Kidney (tissue), 14 donors: ENCODE data around the gene CCDC107. TPM values are rescaled to one million over a fixed set of nuclear protein-coding genes. Genes with fewer than 3 reads are reported as not detected.

Experiments
- DNase-seq, 5 donors: peaks; one replicate each; pipeline ENCODE4 v3.0.0-alpha.2; 2013 to 2020
- FAIRE-seq: peaks from 2 replicates; lab custom pipeline; 2012; peaks lifted over from hg19 to GRCh38; lab: Jason Lieb, UNC
- H3K27ac ChIP-seq, 2 donors: one replicate each; pipeline ENCODE4 v1.7.0; 2013; ENCODE audit warnings: low read depth in 2 of 2, low read length in 2 of 2, inconsistent platforms in 1 of 2
- H3K27me3 ChIP-seq: one replicate; pipeline ENCODE4 v1.7.1; 2013; ENCODE audit warnings: low read length, inconsistent platforms; ENCODE audit not compliant: control insufficient read depth, insufficient read depth
- H3K36me3 ChIP-seq, 3 donors: one replicate each; pipeline versions ENCODE4 v1.7.0 to v1.7.1; 2013; ENCODE audit warnings: low read length in 3 of 3, control low read depth in 1 of 3, inconsistent platforms in 1 of 3; ENCODE audit not compliant: insufficient read depth in 3 of 3, control insufficient read depth in 2 of 3
- H3K4me1 ChIP-seq, 3 donors: one replicate each; pipeline versions ENCODE4 v1.7.0 to v1.7.1; 2013; ENCODE audit warnings: low read length in 3 of 3, inconsistent platforms in 1 of 3, low read depth in 1 of 3; ENCODE audit not compliant: control insufficient read depth in 2 of 3, insufficient read depth in 2 of 3
- H3K4me3 ChIP-seq, 3 donors: one replicate each; pipeline versions ENCODE4 v1.7.0 to v1.8.1; 2013; ENCODE audit warnings: low read length in 3 of 3, control low read depth in 1 of 3, inconsistent platforms in 1 of 3
- H3K9ac ChIP-seq, 3 donors: one replicate each; pipeline versions ENCODE4 v1.7.0 to v1.7.1; 2013; ENCODE audit warnings: low read length in 3 of 3, control low read depth in 1 of 3, inconsistent platforms in 1 of 3
- H3K9me3 ChIP-seq, 3 donors: one replicate each; pipeline versions ENCODE4 v1.7.0 to v1.7.1; 2013; ENCODE audit warnings: low read length in 3 of 3, control low read depth in 1 of 3, inconsistent platforms in 1 of 3; ENCODE audit not compliant: control insufficient read depth in 2 of 3, insufficient read depth in 1 of 3
- CTCF ChIP-seq: IDR thresholded peaks from 3 replicates; pipeline ENCODE4 v1.5.1; 2012; ENCODE audit warnings: mild to moderate bottlenecking, moderate library complexity, borderline replicate concordance; ENCODE audit not compliant: insufficient read depth; ENCODE audit errors: extremely low read depth
- intact Hi-C: fragments of 100-400 bp; cut with DNase I; formaldehyde crosslinking; loops from one replicate; pipeline ENCODE4 v1.11.1; 2022
- polyA plus RNA-seq: library from polyadenylated mRNA; stranded (reverse); fragments of 350-450 nt; fragmentation: Illumina TruSeq; extraction: RNeasy Lipid Tissue Mini Kit (QIAGEN cat#74804); gene quantifications from one replicate; pipeline ENCODE4 v1.2.3, GENCODE V29; 2014; ENCODE audit warnings: low read depth, low replicate concordance; ENCODE audit not compliant: insufficient read depth
- total RNA-seq: library from RNA; stranded (reverse); fragmentation: NEBNext Ultra II Directional; extraction: Animal tissue kit (Norgen Biotek cat#: 25700); gene quantifications from one replicate; pipeline ENCODE4 v1.2.1, GENCODE V29; 2021
- donor health status: control.
- donor health status: control.
- donor health status: control.
- donor health status: control.
- donor health status: control.
- donor health status: DM: yes; HTN: yes; CAD: no.
- donor health status: Normal renal cell carcinoma (clear cell type).

Gene CCDC107
- total and polyA plus RNA-seq, 2 donors from 2014 or later: 26.8 to 52.3 TPM

- Histone ChIP-seq H3K9me3 (no peaks in the 10 kb centered on the region), H3K4me3 (no peak overlapping the region), H3K9ac (no peak overlapping the region), H3K27ac (no peak overlapping the region), H3K36me3 (no peaks in the 10 kb centered on the region), H3K27me3 (no peaks in the 10 kb centered on the region), H3K4me1 (no peaks in the 10 kb centered on the region)
- intact Hi-C loops: no loop called here
- no peak for TF ChIP-seq CTCF
- DNase-seq: no peak
- FAIRE-seq: no peak
These were observed 30.5 kb upstream of the CCDC107 start for GRCh38 chr9:35627575-35627974.

DNA sequence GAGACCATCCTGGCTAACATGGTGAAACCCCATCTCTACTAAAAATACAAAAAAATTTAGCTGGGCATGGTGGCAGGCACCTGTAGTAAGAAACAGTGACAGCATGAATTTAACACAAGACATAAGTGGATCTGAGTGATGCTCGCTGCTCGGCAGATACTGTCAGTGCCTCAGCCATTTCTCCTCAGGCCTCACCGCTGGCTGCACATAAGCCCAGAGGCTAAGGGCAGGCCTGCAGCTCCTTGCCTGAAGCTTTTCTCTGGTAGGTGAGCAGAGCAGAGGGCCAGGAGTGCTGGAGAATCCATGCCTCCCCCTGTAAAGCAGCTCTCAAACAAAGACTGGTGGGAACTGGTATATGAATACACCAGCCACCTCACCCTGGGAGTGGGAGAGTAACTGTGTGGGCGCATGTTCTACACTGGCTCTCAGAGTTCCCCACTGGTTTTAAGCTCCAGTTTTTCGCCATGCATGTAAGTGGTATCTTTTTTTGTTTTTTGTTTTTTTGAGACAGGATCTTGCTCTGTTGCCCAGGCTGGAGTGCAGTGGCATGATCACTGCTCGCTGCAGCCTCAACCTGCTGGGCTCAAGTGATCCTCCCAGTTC is 29.6 kb upstream of the CCDC107 start:
- DNase-seq (no peak), FAIRE-seq (no peak)
- intact Hi-C loops: no loop called here
- H3K9ac ChIP-seq: no peak overlapping the region
- no peaks in the 10 kb centered on the region for H3K27me3 ChIP-seq
- H3K9me3 ChIP-seq: no peaks in the 10 kb centered on the region
- no peaks in the 10 kb centered on the region for H3K4me1 ChIP-seq
- H3K36me3 ChIP-seq: no peaks in the 10 kb centered on the region
- H3K4me3 ChIP-seq: no peak overlapping the region
- no peak for TF ChIP-seq CTCF
- no peak overlapping the region for H3K27ac ChIP-seq

DNA sequence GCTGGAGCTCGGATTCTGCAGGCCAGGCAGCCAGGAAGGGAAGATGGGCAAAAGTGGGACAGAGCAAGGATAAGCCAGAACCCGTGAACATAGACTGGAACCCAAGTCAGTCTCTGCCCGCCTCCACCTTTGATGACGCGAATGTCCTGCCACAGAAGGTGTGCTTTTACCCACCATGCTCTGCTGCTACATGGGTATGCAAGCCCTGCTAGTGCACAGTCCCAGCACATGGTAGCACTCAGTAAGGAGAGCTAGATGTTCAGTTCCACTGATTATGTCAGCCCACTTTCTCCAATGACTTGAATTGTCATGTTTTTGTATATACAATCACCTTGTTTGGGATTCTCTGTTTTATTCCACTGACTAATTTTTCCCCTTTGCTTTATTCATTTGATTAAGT is 28.5 kb upstream of the CCDC107 start:
- DNase-seq: no peak
- no peak for FAIRE-seq
- Histone ChIP-seq H3K36me3 (no peaks in the 10 kb centered on the region), H3K27ac (no peak overlapping the region), H3K4me1 (no peaks in the 10 kb centered on the region), H3K9ac (no peak overlapping the region), H3K27me3 (no peaks in the 10 kb centered on the region), H3K4me3 (no peak overlapping the region), H3K9me3 (no peaks in the 10 kb centered on the region)
- TF ChIP-seq CTCF: no peak
- intact Hi-C loops: no loop called here

GRCh38 chr9:35635730-35636129 is 22.4 kb upstream of the CCDC107 start:
- Histone ChIP-seq H3K9ac (no peak overlapping the region), H3K27me3 (no peaks in the 10 kb centered on the region), H3K4me3 (no peak overlapping the region), H3K9me3 (no peaks in the 10 kb centered on the region), H3K27ac (no peak overlapping the region), H3K4me1 (peaks cover 0 to 8% (median 0%) of the 10 kb centered on the region in 3 donors), H3K36me3 (no peaks in the 10 kb centered on the region)
- no peak for FAIRE-seq
- no peak for TF ChIP-seq CTCF
- intact Hi-C loops: no loop called here
- DNase-seq: no peak
